ENCODE measurements around the gene APBB1IP.

- TF ChIP-seq, protein P1, sequence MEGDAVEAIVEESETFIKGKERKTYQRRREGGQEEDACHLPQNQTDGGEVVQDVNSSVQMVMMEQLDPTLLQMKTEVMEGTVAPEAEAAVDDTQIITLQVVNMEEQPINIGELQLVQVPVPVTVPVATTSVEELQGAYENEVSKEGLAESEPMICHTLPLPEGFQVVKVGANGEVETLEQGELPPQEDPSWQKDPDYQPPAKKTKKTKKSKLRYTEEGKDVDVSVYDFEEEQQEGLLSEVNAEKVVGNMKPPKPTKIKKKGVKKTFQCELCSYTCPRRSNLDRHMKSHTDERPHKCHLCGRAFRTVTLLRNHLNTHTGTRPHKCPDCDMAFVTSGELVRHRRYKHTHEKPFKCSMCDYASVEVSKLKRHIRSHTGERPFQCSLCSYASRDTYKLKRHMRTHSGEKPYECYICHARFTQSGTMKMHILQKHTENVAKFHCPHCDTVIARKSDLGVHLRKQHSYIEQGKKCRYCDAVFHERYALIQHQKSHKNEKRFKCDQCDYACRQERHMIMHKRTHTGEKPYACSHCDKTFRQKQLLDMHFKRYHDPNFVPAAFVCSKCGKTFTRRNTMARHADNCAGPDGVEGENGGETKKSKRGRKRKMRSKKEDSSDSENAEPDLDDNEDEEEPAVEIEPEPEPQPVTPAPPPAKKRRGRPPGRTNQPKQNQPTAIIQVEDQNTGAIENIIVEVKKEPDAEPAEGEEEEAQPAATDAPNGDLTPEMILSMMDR (IDR thresholded peaks at IDR 0.05): no peak
- TF ChIP-seq POLR2A (IDR thresholded peaks at IDR 0.05) (no peak), EP300 (IDR thresholded peaks at IDR 0.05) (no peak)
Measured at GRCh38 chr10:26520575-26520974, 82.4 kb downstream of the APBB1IP start.
